ENCODE data around the gene MAF. TPM values are rescaled to one million over a fixed set of nuclear protein-coding genes. Genes with fewer than 3 reads are reported as not detected.

The MAF gene
- total and polyA plus RNA-seq, 2 of the 13 experiments (the other 11 are each of a cell fraction or from before 2014, with no cell fraction given) = 0.07 to 0.31 TPM

DNA sequence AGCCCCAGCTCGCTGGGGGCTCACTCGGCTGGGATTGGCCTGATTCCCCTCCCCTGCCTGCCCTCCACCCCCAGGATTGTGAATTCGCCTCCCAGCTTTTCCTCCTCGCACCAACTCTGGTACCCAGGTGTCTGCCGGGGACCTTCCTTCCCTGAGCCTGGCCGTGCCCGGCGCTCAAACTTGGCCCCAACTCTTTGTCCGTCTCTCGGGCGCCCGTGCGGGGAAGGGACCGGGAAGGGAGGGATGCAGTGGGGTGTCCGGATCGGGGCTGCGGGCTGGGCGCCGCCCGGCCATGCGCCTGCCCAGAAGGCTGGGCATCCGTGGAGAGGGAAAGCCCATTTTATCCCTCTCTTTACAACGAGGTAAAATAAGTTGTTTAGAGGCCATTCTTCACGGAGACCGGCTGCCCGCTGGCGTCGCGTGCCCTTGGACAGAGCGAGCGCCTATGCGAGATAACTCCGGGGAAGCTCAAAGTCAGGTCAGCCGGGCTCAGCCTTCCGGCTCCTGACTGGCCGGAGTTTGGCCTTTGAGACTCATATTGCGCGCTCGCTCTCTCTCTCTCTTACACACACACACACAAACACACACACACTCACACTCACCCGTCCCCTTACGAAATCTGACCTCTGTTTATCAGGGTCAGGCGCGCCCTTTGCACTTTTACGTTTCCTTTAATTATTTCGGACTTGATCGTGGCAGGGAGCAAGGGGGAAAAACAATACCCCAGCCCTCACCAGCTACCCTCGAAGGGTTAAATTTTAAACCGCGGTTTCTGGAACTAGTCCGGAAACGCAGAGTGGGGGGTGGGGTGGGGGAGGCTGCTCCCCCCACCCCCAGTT is 774 bp upstream of the MAF start (continued):
- TF ChIP-seq, protein P1, sequence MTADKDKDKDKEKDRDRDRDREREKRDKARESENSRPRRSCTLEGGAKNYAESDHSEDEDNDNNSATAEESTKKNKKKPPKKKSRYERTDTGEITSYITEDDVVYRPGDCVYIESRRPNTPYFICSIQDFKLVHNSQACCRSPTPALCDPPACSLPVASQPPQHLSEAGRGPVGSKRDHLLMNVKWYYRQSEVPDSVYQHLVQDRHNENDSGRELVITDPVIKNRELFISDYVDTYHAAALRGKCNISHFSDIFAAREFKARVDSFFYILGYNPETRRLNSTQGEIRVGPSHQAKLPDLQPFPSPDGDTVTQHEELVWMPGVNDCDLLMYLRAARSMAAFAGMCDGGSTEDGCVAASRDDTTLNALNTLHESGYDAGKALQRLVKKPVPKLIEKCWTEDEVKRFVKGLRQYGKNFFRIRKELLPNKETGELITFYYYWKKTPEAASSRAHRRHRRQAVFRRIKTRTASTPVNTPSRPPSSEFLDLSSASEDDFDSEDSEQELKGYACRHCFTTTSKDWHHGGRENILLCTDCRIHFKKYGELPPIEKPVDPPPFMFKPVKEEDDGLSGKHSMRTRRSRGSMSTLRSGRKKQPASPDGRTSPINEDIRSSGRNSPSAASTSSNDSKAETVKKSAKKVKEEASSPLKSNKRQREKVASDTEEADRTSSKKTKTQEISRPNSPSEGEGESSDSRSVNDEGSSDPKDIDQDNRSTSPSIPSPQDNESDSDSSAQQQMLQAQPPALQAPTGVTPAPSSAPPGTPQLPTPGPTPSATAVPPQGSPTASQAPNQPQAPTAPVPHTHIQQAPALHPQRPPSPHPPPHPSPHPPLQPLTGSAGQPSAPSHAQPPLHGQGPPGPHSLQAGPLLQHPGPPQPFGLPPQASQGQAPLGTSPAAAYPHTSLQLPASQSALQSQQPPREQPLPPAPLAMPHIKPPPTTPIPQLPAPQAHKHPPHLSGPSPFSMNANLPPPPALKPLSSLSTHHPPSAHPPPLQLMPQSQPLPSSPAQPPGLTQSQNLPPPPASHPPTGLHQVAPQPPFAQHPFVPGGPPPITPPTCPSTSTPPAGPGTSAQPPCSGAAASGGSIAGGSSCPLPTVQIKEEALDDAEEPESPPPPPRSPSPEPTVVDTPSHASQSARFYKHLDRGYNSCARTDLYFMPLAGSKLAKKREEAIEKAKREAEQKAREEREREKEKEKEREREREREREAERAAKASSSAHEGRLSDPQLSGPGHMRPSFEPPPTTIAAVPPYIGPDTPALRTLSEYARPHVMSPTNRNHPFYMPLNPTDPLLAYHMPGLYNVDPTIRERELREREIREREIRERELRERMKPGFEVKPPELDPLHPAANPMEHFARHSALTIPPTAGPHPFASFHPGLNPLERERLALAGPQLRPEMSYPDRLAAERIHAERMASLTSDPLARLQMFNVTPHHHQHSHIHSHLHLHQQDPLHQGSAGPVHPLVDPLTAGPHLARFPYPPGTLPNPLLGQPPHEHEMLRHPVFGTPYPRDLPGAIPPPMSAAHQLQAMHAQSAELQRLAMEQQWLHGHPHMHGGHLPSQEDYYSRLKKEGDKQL (CRISPR knock-in tag; IDR thresholded peaks at IDR 0.05; ENCODE audit: low read depth) = 0 out of 2 replicates have a peak, but pooled peaks have one; percentile 36
- TF ChIP-seq ZSCAN22 (CRISPR knock-in tag; IDR thresholded peaks at IDR 0.05) (no peak), CEBPG (CRISPR knock-in tag; IDR thresholded peaks at IDR 0.05) (peak; percentile 81), PRPF4 (IDR thresholded peaks at IDR 0.05; ENCODE audit: low read depth, low read length, poor library complexity, severe bottlenecking) (peak; percentile 72), IRX3 (CRISPR knock-in tag; IDR thresholded peaks at IDR 0.05; ENCODE audit: borderline replicate concordance, low read depth) (no peak), NBN (conservative IDR thresholded peaks at IDR 0.05) (no peak), BHLHE40 (IDR thresholded peaks at IDR 0.05; ENCODE audit: low read length) (no peak), TAF15 (IDR thresholded peaks at IDR 0.05; ENCODE audit: low read depth, low read length, poor library complexity, severe bottlenecking) (no peak), ZNF619 (CRISPR knock-in tag; IDR thresholded peaks at IDR 0.05) (no peak), ZNF12 (CRISPR knock-in tag; IDR thresholded peaks at IDR 0.05) (no peak), ZNF550 (CRISPR knock-in tag; IDR thresholded peaks at IDR 0.05; ENCODE audit: borderline replicate concordance) (no peak), KMT2B (CRISPR knock-in tag; IDR thresholded peaks at IDR 0.05) (peak; percentile 11; the same call in 1 of the 2 replicates), MXI1 (IDR thresholded peaks at IDR 0.05; ENCODE audit: borderline replicate concordance, low read depth, low read length) (no peak)
- TF ChIP-seq, protein P2, sequence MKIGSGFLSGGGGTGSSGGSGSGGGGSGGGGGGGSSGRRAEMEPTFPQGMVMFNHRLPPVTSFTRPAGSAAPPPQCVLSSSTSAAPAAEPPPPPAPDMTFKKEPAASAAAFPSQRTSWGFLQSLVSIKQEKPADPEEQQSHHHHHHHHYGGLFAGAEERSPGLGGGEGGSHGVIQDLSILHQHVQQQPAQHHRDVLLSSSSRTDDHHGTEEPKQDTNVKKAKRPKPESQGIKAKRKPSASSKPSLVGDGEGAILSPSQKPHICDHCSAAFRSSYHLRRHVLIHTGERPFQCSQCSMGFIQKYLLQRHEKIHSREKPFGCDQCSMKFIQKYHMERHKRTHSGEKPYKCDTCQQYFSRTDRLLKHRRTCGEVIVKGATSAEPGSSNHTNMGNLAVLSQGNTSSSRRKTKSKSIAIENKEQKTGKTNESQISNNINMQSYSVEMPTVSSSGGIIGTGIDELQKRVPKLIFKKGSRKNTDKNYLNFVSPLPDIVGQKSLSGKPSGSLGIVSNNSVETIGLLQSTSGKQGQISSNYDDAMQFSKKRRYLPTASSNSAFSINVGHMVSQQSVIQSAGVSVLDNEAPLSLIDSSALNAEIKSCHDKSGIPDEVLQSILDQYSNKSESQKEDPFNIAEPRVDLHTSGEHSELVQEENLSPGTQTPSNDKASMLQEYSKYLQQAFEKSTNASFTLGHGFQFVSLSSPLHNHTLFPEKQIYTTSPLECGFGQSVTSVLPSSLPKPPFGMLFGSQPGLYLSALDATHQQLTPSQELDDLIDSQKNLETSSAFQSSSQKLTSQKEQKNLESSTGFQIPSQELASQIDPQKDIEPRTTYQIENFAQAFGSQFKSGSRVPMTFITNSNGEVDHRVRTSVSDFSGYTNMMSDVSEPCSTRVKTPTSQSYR (CRISPR knock-in tag; IDR thresholded peaks at IDR 0.05; ENCODE audit: borderline replicate concordance) = peak; percentile 40; the same call in 1 of the 2 replicates
- TF ChIP-seq, protein P3, sequence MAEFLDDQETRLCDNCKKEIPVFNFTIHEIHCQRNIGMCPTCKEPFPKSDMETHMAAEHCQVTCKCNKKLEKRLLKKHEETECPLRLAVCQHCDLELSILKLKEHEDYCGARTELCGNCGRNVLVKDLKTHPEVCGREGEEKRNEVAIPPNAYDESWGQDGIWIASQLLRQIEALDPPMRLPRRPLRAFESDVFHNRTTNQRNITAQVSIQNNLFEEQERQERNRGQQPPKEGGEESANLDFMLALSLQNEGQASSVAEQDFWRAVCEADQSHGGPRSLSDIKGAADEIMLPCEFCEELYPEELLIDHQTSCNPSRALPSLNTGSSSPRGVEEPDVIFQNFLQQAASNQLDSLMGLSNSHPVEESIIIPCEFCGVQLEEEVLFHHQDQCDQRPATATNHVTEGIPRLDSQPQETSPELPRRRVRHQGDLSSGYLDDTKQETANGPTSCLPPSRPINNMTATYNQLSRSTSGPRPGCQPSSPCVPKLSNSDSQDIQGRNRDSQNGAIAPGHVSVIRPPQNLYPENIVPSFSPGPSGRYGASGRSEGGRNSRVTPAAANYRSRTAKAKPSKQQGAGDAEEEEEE (CRISPR knock-in tag; IDR thresholded peaks at IDR 0.05; ENCODE audit: borderline replicate concordance) = no peak
- TF ChIP-seq, protein P4, sequence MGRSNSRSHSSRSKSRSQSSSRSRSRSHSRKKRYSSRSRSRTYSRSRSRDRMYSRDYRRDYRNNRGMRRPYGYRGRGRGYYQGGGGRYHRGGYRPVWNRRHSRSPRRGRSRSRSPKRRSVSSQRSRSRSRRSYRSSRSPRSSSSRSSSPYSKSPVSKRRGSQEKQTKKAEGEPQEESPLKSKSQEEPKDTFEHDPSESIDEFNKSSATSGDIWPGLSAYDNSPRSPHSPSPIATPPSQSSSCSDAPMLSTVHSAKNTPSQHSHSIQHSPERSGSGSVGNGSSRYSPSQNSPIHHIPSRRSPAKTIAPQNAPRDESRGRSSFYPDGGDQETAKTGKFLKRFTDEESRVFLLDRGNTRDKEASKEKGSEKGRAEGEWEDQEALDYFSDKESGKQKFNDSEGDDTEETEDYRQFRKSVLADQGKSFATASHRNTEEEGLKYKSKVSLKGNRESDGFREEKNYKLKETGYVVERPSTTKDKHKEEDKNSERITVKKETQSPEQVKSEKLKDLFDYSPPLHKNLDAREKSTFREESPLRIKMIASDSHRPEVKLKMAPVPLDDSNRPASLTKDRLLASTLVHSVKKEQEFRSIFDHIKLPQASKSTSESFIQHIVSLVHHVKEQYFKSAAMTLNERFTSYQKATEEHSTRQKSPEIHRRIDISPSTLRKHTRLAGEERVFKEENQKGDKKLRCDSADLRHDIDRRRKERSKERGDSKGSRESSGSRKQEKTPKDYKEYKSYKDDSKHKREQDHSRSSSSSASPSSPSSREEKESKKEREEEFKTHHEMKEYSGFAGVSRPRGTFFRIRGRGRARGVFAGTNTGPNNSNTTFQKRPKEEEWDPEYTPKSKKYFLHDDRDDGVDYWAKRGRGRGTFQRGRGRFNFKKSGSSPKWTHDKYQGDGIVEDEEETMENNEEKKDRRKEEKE (IDR thresholded peaks at IDR 0.05) = no peak
